ENCODE measurements around the gene ABCC1. TPM values are rescaled to one million over a fixed set of nuclear protein-coding genes. Genes with fewer than 3 reads are reported as not detected.

Gene ABCC1
- total RNA-seq, 1 donor from 2014 or later, result 18.1 TPM

- H3K4me3 ChIP-seq (ENCODE audit: low read depth, low read length), result no peak overlapping the region
- TF ChIP-seq, protein P1, sequence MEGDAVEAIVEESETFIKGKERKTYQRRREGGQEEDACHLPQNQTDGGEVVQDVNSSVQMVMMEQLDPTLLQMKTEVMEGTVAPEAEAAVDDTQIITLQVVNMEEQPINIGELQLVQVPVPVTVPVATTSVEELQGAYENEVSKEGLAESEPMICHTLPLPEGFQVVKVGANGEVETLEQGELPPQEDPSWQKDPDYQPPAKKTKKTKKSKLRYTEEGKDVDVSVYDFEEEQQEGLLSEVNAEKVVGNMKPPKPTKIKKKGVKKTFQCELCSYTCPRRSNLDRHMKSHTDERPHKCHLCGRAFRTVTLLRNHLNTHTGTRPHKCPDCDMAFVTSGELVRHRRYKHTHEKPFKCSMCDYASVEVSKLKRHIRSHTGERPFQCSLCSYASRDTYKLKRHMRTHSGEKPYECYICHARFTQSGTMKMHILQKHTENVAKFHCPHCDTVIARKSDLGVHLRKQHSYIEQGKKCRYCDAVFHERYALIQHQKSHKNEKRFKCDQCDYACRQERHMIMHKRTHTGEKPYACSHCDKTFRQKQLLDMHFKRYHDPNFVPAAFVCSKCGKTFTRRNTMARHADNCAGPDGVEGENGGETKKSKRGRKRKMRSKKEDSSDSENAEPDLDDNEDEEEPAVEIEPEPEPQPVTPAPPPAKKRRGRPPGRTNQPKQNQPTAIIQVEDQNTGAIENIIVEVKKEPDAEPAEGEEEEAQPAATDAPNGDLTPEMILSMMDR (conservative IDR thresholded peaks at IDR 0.05; ENCODE audit: low read depth, low read length), result no peak
- DNase-seq (ENCODE audit: low read depth), result no peak
Observed at GRCh38 chr16:16005721-16006120, 56.3 kb downstream of the ABCC1 start.

GRCh38 chr16:16006650-16007049 lies 57.2 kb downstream of the ABCC1 start:
- H3K4me3 ChIP-seq (ENCODE audit: low read depth, low read length), result no peak overlapping the region
- DNase-seq (ENCODE audit: low read depth), result no peak
- TF ChIP-seq, protein P1 (conservative IDR thresholded peaks at IDR 0.05; ENCODE audit: low read depth, low read length), result no peak

DNA sequence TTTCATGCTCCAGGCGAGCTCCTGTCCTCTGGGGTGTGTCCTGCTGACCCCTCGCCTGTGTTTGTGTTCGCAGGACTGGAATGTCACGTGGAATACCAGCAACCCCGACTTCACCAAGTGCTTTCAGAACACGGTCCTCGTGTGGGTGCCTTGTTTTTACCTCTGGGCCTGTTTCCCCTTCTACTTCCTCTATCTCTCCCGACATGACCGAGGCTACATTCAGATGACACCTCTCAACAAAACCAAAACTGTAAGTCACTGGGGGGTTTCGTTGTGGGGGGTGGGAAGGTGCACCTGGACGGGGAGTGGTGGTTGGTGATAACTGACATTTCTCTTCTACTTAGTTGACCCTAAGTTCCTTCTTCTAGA lies 58.3 kb downstream of the ABCC1 start:
- H3K4me3 ChIP-seq (ENCODE audit: low read depth, low read length), result no peak overlapping the region
- DNase-seq (ENCODE audit: low read depth), result peak; percentile 41
- TF ChIP-seq, protein P1 (conservative IDR thresholded peaks at IDR 0.05; ENCODE audit: low read depth, low read length), result no peak

GRCh38 chr16:16008666-16009065 lies 59.2 kb downstream of the ABCC1 start:
- H3K4me3 ChIP-seq (ENCODE audit: low read depth, low read length), result no peak overlapping the region
- TF ChIP-seq, protein P1 (conservative IDR thresholded peaks at IDR 0.05; ENCODE audit: low read depth, low read length), result no peak
- no peak for DNase-seq (ENCODE audit: low read depth)

DNA sequence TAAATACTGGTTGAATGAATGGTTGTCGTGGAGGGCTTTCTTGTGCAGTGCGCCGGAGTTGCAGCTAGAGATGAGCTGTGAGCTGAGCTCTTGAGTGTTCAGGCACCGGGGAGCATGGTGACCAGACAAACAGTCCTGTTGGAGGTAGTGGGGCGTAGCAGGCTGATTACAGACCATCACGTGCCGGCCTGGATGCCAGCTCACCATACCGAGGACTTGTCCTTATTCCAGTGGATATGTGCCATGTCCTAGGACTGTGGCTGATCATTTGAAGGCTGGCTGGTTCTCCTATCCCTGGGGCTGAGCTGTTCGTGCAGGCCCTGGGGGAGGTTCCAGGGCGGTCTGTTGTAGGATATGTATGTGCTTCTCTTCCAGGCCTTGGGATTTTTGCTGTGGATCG lies 60.0 kb downstream of the ABCC1 start:
- TF ChIP-seq, protein P1 (conservative IDR thresholded peaks at IDR 0.05; ENCODE audit: low read depth, low read length), result no peak
- H3K4me3 ChIP-seq (ENCODE audit: low read depth, low read length), result no peak overlapping the region
- peak; percentile 61 for DNase-seq (ENCODE audit: low read depth)

- TF ChIP-seq, protein P1 (conservative IDR thresholded peaks at IDR 0.05; ENCODE audit: low read depth, low read length), result no peak
- DNase-seq (ENCODE audit: low read depth), result no peak
Observed at GRCh38 chr16:16010194-16010593, 60.8 kb downstream of the ABCC1 start.

DNA sequence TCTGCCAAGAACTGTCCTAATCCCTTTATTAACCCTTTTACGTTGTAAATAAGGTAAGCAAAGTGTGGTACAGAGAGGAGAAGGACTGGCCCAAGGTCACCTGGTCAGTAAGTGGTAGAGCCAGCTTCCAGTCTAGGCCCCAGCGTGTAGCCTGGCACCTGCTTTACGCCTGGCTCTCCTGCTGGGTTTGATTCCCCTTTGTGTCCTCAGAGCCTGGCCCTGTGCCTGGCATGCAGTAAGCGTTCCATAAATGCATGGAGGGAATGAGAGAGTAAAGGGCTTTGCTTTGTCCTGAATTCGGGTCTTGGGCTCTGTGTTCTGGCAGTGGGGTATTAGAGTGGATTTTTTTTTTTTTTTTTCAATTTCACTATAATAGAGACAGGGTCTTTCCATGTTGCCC lies 62.7 kb downstream of the ABCC1 start:
- H3K4me3 ChIP-seq (ENCODE audit: low read depth, low read length), result no peak overlapping the region
- no peak for DNase-seq (ENCODE audit: low read depth)
- TF ChIP-seq, protein P1 (conservative IDR thresholded peaks at IDR 0.05; ENCODE audit: low read depth, low read length), result no peak

More at GRCh38 chr16:16010194-16010593, 60.8 kb downstream of the ABCC1 start:
- no peak overlapping the region for H3K4me3 ChIP-seq (ENCODE audit: low read depth, low read length)

Measured in epithelial cell of proximal tubule (primary cell).